ENCODE data around the gene BCOR.

BCOR gene

DNA sequence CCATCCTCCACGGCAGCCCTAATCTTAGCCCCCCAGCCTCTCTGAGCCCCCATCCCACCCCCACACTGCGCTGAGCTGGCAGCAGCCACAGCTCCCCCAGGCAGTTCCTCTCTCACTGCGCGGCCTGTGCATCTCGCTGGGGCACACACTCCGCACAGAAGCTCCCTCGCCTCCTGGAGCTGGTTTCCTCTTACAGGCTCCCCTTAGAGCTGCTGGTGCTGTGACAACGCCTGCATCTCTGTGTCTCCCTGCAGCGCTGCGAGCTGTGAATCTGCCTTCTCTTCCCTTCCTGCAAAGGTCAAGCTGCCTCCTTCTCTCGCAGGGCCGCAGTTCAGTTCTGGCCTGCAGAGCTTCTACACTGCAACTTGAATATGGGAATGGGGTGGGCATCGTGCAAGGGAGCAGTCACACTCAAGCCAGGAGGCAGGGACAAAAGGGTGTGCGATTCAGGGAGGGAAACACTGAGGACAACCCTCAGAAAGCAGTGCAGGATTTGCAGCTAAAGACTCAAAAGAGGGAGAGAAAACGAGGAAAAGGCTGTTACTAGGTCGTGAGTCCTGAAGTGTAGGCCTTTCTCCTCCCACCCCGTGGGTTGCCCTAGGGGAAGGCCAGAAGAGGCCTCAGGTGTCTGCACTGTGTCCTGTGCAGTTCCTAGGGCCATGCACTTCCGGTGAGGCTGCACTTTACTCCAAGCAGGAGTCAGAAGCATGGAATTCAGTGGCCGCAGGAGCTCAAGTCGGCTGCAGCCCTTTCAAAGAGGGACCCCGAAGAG, 87.0 kb downstream of the BCOR start:
- H3K4me3 ChIP-seq (ENCODE audit: low read depth, low read length) = no peak overlapping the region
- TF ChIP-seq, protein P1, sequence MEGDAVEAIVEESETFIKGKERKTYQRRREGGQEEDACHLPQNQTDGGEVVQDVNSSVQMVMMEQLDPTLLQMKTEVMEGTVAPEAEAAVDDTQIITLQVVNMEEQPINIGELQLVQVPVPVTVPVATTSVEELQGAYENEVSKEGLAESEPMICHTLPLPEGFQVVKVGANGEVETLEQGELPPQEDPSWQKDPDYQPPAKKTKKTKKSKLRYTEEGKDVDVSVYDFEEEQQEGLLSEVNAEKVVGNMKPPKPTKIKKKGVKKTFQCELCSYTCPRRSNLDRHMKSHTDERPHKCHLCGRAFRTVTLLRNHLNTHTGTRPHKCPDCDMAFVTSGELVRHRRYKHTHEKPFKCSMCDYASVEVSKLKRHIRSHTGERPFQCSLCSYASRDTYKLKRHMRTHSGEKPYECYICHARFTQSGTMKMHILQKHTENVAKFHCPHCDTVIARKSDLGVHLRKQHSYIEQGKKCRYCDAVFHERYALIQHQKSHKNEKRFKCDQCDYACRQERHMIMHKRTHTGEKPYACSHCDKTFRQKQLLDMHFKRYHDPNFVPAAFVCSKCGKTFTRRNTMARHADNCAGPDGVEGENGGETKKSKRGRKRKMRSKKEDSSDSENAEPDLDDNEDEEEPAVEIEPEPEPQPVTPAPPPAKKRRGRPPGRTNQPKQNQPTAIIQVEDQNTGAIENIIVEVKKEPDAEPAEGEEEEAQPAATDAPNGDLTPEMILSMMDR (IDR thresholded peaks at IDR 0.05; ENCODE audit: low read depth, low read length) = no peak
- no peak for DNase-seq (ENCODE audit: low read depth, low spot score)
- in situ Hi-C loops (cut with HindIII; ENCODE audit: low sequenced_read_pairs) = no loop called here

DNA sequence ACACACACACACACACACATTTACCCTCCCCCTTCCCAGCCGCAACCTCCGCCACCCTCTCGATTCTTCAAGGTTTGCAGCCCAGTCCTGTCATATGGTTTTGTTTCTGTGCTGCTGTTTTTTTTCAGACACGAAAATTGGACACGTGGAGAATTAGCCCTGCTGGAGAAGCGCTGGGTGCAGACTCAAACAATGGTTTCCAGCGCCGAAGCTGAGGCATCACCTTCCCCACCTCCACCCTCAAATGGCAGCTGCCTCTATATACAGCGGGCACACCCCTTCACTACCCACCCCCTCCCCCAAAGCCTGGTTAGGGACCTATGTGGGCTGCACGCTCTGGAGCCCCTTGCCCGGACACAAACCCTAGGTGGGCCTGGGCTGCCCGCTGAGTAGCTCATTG, 87.9 kb downstream of the BCOR start:
- in situ Hi-C loops (cut with HindIII; ENCODE audit: low sequenced_read_pairs) = no loop called here
- TF ChIP-seq, protein P1 (IDR thresholded peaks at IDR 0.05; ENCODE audit: low read depth, low read length) = no peak
- no peak overlapping the region for H3K4me3 ChIP-seq (ENCODE audit: low read depth, low read length)
- DNase-seq (ENCODE audit: low read depth, low spot score) = no peak

DNA sequence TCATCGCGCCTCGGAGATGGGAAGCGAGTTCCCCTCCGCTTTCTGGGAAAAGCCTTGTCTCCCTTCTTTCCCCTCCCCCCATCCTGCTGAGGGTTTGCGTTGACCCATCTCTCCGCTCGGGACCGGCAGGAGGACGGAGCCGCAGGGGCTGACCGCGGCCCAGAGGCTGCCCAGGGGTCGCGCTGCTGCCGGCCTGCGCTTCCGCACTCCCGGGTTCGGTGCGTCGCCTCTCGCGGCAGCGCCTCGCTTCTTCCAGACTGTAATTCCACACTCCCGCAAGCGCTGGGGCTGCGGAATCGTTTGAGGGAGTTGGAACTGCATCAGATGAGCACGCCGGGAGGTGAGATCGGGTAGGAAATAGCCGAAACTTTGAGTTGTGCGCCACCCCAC, 88.3 kb downstream of the BCOR start:
- TF ChIP-seq, protein P1 (IDR thresholded peaks at IDR 0.05; ENCODE audit: low read depth, low read length) = no peak
- H3K4me3 ChIP-seq (ENCODE audit: low read depth, low read length) = no peak overlapping the region
- in situ Hi-C loops (cut with HindIII; ENCODE audit: low sequenced_read_pairs) = no loop called here
- no peak for DNase-seq (ENCODE audit: low read depth, low spot score)

DNA sequence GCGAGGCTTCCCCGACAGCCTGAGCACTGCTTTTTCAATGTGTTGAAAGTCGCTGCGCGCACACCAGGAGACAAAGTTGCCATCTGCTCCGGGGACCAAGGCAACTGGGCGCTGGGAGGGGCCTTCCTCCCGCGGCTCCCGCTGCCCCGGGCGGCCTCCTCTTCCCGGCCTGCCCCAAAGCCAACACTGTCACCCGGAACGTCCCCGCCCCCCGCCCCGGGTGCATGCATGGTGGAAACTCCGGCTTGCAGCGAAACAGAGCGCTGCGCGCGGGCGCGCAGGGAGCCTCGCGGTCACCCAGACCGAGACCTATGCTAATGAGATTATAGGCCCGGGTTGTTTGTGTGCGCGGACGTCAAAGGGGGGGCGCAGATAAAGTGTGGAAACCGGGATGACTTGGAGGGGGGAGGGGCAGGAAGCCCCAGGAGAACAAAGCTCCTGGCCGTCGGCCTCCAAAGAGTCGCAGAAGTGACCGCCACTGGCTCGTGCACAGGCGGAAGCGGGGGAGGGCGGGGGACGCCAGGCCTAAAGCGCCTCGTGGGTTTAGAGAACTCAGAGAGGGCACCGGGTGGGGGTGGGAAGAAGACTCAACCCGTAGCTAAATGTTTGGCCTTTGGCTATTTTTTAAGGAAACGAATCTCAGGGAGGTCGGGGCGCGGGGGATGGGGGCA, 88.8 kb downstream of the BCOR start:
- H3K4me3 ChIP-seq (ENCODE audit: low read depth, low read length) = no peak overlapping the region
- in situ Hi-C loops (cut with HindIII; ENCODE audit: low sequenced_read_pairs) = no loop called here

DNA sequence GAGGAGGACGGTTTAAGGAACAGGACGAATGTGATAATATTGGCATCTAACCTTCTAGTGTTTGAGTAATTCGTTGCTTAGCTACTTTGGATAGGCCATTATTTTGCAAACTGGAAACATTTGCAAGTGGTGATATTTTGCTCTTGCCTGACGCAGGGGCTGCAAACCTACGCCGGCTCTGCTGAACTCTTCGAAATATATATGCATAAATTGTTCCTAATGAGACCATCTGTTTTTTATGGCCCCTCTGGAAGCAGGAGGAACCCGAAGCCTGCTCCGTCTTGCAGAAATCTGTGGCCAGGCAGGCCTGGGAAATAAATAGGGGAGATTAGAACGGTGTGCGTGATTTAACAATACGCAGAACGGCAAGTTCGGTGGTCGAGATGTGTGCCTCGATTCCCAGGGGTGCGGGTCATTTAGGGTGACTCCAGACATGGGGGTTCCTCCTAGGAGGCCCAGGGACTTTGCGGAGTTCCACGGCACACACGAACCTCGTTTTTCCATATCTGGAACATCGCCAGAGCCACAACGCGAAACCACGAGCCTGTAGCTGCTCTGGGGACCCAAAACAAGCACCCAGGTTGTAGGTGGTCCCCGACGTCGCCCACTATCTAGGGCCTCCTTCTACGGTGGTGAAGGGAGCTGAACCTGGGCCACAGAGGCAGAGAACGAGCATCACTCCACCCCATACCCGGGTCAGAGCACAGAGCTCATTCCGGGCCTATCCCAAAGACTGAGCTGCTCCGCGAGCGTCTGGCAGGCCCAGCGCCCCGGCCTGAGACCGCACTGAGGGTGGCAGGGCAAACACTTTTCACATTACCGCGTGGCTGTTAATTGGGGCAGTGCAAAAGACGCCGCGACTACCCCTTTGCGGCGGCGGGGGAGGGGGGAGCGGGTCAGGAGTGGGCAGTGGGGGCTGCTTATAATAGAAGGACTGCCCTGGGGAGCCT, 89.7 kb downstream of the BCOR start:
- no peak for DNase-seq (ENCODE audit: low read depth, low spot score)
- TF ChIP-seq, protein P1 (IDR thresholded peaks at IDR 0.05; ENCODE audit: low read depth, low read length) = no peak
- H3K4me3 ChIP-seq (ENCODE audit: low read depth, low read length) = no peak overlapping the region
- in situ Hi-C loops (cut with HindIII; ENCODE audit: low sequenced_read_pairs) = no loop called here

More for the DNA sequence above, 88.8 kb downstream of the BCOR start:
- DNase-seq (ENCODE audit: low read depth, low spot score) = no peak
- TF ChIP-seq, protein P1 (IDR thresholded peaks at IDR 0.05; ENCODE audit: low read depth, low read length) = no peak

DNA sequence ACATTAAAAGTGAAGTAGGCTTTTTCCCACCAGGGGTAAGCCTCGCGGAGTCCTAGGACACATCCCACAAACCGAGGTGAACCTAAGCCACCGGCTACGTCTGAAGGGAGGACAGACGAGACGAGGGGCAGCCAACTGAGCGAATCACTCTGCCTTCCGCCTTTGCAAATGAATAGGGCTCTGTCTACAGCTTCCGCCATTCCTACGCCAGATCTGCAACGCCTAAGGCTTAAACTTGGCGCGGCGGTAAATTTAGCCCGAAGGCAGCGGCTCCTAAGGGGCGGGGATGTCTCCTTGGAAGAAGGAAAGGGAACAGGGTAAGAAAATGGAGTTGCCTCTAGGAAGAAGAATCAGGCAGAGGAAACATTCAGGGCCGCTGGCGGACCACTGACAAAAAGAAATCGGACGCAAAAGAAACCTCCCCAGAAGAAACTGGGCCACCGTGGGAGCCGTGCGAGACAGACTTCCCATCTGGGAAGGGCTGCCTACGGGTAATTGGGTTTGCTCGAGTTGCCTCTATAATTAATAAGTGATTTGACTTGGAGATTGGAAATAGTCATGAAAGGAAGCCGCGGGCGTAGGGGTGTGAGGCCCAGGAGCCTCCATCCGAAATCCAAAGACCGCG, 90.5 kb downstream of the BCOR start:
- no peak overlapping the region for H3K4me3 ChIP-seq (ENCODE audit: low read depth, low read length)
- TF ChIP-seq, protein P1 (IDR thresholded peaks at IDR 0.05; ENCODE audit: low read depth, low read length) = no peak
- no peak for DNase-seq (ENCODE audit: low read depth, low spot score)
- in situ Hi-C loops (cut with HindIII; ENCODE audit: low sequenced_read_pairs) = no loop called here

All from astrocyte of the spinal cord (primary cell).